GM23248 (cell line): ENCODE measurements around the gene RNF115. TPM values are rescaled to one million over a fixed set of nuclear protein-coding genes. Genes with fewer than 3 reads are reported as not detected.
A peak's percentile ranks its signal among the peaks of the same experiment; 100 is the strongest.

Experiments used
- DNase-seq: peaks from one replicate; pipeline ENCODE4 v3.0.0-alpha.2; 2015
- H2AFZ ChIP-seq: fragments of 200-600 bp; sonication (generic); 2 replicates; pipeline ENCODE4 v1.6.1; 2016; ENCODE audit warnings: antibody characterized with exemption
- H3F3A ChIP-seq: fragments of 200-600 bp; sonication (generic); 2 replicates; pipeline ENCODE4 v1.6.1; 2016; ENCODE audit warnings: mild to moderate bottlenecking, antibody characterized with exemption, mixed run types; ENCODE audit not compliant: insufficient read depth
- H3K27ac ChIP-seq: fragments of 200-600 bp; sonication (generic); 2 replicates; pipeline ENCODE4 v1.5.1; 2016; ENCODE audit warnings: mild to moderate bottlenecking
- H3K27me3 ChIP-seq: fragments of 200-600 bp; sonication (generic); replicated peaks from 2 replicates; pipeline ENCODE4 v1.6.1; 2016; ENCODE audit warnings: mild to moderate bottlenecking; ENCODE audit not compliant: insufficient read depth
- H3K36me3 ChIP-seq: fragments of 200-600 bp; sonication (generic); 2 replicates; pipeline ENCODE4 v1.6.1; 2016; ENCODE audit warnings: low read depth, mild to moderate bottlenecking
- H3K4me1 ChIP-seq: fragments of 200-600 bp; sonication (generic); 2 replicates; pipeline ENCODE4 v1.6.1; 2016; ENCODE audit warnings: mild to moderate bottlenecking; ENCODE audit not compliant: insufficient read depth
- H3K4me2 ChIP-seq: fragments of 200-600 bp; sonication (generic); one replicate; pipeline ENCODE4 v1.6.1; 2016; ENCODE audit warnings: mild to moderate bottlenecking; ENCODE audit not compliant: unreplicated experiment
- H3K4me3 ChIP-seq: fragments of 200-600 bp; sonication (generic); 2 replicates; pipeline ENCODE4 v1.5.1; 2016; ENCODE audit warnings: mild to moderate bottlenecking
- H3K79me2 ChIP-seq: fragments of 200-600 bp; sonication (generic); 2 replicates; pipeline ENCODE4 v1.6.1; 2016; ENCODE audit warnings: mild to moderate bottlenecking; ENCODE audit not compliant: insufficient read depth
- H3K9ac ChIP-seq: fragments of 200-600 bp; sonication (generic); 2 replicates; pipeline ENCODE4 v1.6.1; 2016; ENCODE audit warnings: mild to moderate bottlenecking
- H3K9me2 ChIP-seq: fragments of 200-600 bp; sonication (generic); 2 replicates; pipeline ENCODE4 v1.6.1; 2016; ENCODE audit warnings: mixed run types, mild to moderate bottlenecking, moderate library complexity; ENCODE audit not compliant: insufficient read depth
- H3K9me3 ChIP-seq: fragments of 200-600 bp; sonication (generic); one replicate; pipeline ENCODE4 v1.6.1; 2017; ENCODE audit warnings: low read depth
- H4K20me1 ChIP-seq: fragments of 200-600 bp; sonication (generic); 2 replicates; pipeline ENCODE4 v1.6.0; 2016; ENCODE audit not compliant: insufficient read depth
- EZH2 ChIP-seq: fragments of 200-600 bp; sonication (generic); IDR thresholded peaks from 2 replicates; pipeline ENCODE4 v1.6.1; 2018; ENCODE audit warnings: antibody characterized with exemption, mild to moderate bottlenecking; ENCODE audit not compliant: insufficient read depth, poor library complexity, severe bottlenecking
- EZH2phosphoT487 ChIP-seq: fragments of 200-600 bp; sonication (generic); IDR thresholded peaks from 2 replicates; pipeline ENCODE4 v1.6.1; 2018; ENCODE audit warnings: antibody characterized with exemption, moderate library complexity, mild to moderate bottlenecking, low read depth; ENCODE audit not compliant: insufficient read depth
- WGBS, 2 experiments: methylation state at CpG; one replicate each; pipeline ENCODE4 v1.1.6; 2015 to 2017; ENCODE audit warnings: low lambda C conversion rate in 2 of 2, low coverage in 1 of 2; ENCODE audit errors: missing lambda C conversion rate in 2 of 2; 5-methylcytosine and 5-hydroxymethylcytosine counted together
- in situ Hi-C: fragments of 300-500 bp; cut with MboI; formaldehyde crosslinking; loops from 2 replicates; pipeline ENCODE4 v1.15.0; 2020
- polyA plus RNA-seq: library from polyadenylated mRNA; unstranded; fragments of >200 nt; fragmentation: Nextera tagmentation; extraction: Ambion mirVana; gene quantifications from 2 replicates; pipeline ENCODE4 v1.2.1, GENCODE V29; 2016
- total RNA-seq: library from RNA; depleted of rRNA; stranded (reverse); fragments of >200 nt; shearing (Covaris generic); gene quantifications from 2 replicates; pipeline ENCODE4 v1.2.3, GENCODE V29; 2014

The RNF115 gene
- total and polyA plus RNA-seq, 2 experiments from 2014 or later, result 14.2 to 14.5 TPM

- no peak overlapping the region for H3K27ac ChIP-seq
- no peak overlapping the region for H3K4me3 ChIP-seq
- no peaks in the 10 kb centered on the region for H3K27me3 ChIP-seq
- no peaks in the 10 kb centered on the region for H3K36me3 ChIP-seq
- H3K9ac ChIP-seq, result no peak overlapping the region
- H3F3A ChIP-seq, result no peaks in the 10 kb centered on the region
- H3K9me3 ChIP-seq, result no peaks in the 10 kb centered on the region
- no peaks in the 10 kb centered on the region for H4K20me1 ChIP-seq
- TF ChIP-seq EZH2phosphoT487 (no peak), EZH2 (no peak)
- H3K9me2 ChIP-seq, result no peaks in the 10 kb centered on the region
- peaks cover under 1% of the 10 kb centered on the region for H3K79me2 ChIP-seq
- 52 to 59% methylated on average over 5 of the region's 5 CpGs for WGBS, 2 experiments
- no peaks in the 10 kb centered on the region for H3K4me1 ChIP-seq
- no peak overlapping the region for H2AFZ ChIP-seq
- DNase-seq, result no peak
- in situ Hi-C loops, result no loop called here
- no peak overlapping the region for H3K4me2 ChIP-seq
Measured at GRCh38 chr1:145863282-145864018, 39.6 kb upstream of the RNF115 start.

- Histone ChIP-seq H3K4me1 (peaks cover 11% of the 10 kb centered on the region; the same call in 1 of the 2 replicates), H3K36me3 (peaks cover 15% of the 10 kb centered on the region), H3K4me3 (peak overlapping the region; percentile 96), H3K9ac (peak overlapping the region; percentile 86), H3K27ac (peak overlapping the region; percentile 77), H3F3A (no peaks in the 10 kb centered on the region), H3K4me2 (peak overlapping the region; percentile 79), H3K79me2 (peaks cover 26% of the 10 kb centered on the region), H4K20me1 (no peaks in the 10 kb centered on the region), H3K9me2 (no peaks in the 10 kb centered on the region), H3K27me3 (no peaks in the 10 kb centered on the region), H3K9me3 (no peaks in the 10 kb centered on the region), H2AFZ (peak overlapping the region; percentile 89)
- peak; percentile 97 for DNase-seq
- in situ Hi-C loops, result loop anchor here (10.0 kb wide), 1 partner anchor 105 kb away; no protein-coding TSS in a partner anchor
- 1% methylated on average over 33 to 38 of the region's 41 CpGs for WGBS, 2 experiments
- TF ChIP-seq EZH2, result no peak
- no peak for TF ChIP-seq EZH2phosphoT487
Measured at GRCh38 chr1:145859491-145860023, 35.7 kb upstream of the RNF115 start.

DNA sequence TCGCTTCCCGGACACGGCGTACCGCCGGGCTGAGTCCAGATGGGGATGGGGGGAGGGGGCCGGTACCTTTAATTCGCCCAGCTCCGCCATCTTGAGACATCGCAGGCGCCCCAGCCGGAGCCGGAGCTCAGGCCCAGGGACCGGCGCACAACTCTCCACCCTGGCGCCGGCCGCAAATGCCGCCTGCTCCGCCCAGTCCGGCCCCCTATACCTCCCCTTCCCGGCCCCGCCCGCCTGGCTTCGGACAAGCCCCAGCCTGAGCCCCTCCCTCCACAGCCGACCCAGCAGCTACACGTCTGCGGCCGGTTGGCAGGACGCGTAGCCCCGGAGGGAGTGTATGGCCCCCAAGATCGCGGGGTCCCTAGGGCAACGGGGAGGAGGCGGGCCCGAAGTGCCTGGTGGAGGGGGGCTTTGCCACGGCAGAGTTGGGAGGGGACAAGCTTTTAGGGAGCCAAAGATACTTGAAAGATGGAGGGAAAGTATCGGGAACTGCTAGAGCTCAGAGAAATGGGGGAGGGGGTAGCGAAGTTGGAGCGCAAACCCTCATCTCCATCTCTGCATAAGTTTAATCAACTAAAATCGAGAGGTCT lies 35.1 kb upstream of the RNF115 start, which contains the start of gene PIAS3:
PIAS3 (minus strand) TSS at position 181 of the 590 bp plus-strand sequence; CDS start at position 90, 91 bp downstream.
- peak within 1 kb of the TSS; percentile 96 for H3K4me3 ChIP-seq
- H3F3A ChIP-seq, result no peaks in the 10 kb centered on the region
- no peaks in the 10 kb centered on the region for H4K20me1 ChIP-seq
- H3K9me3 ChIP-seq, result no peaks in the 10 kb centered on the region
- peaks cover 26% of the 10 kb centered on the region for H3K79me2 ChIP-seq
- TF ChIP-seq EZH2phosphoT487 (no peak), EZH2 (no peak)
- WGBS, 2 experiments, result 0 to 1% methylated on average over 29 to 42 of the region's 42 CpGs
- no peaks in the 10 kb centered on the region for H3K27me3 ChIP-seq
- in situ Hi-C loops, result loop anchor here (10.0 kb wide), 1 partner anchor 104 kb away; no protein-coding TSS in a partner anchor
- peak within 1 kb of the TSS; percentile 77 for H3K27ac ChIP-seq
- peak within 1 kb of the TSS; percentile 89 for H2AFZ ChIP-seq
- peak within 1 kb of the TSS; percentile 86 for H3K9ac ChIP-seq
- H3K4me1 ChIP-seq, result peaks cover 11% of the 10 kb centered on the region; the same call in 1 of the 2 replicates
- DNase-seq, result peak; percentile 99
- H3K36me3 ChIP-seq, result peaks cover 20% of the 10 kb centered on the region
- no peaks in the 10 kb centered on the region for H3K9me2 ChIP-seq
- peak within 1 kb of the TSS; percentile 85 for H3K4me2 ChIP-seq

- Histone ChIP-seq H3F3A (no peaks in the 10 kb centered on the region), H3K27ac (peak overlapping the region; percentile 77), H3K9ac (peak overlapping the region; percentile 86), H3K9me2 (no peaks in the 10 kb centered on the region), H3K4me3 (peak overlapping the region; percentile 96), H3K4me2 (peak overlapping the region; percentile 85), H3K79me2 (peaks cover 26% of the 10 kb centered on the region), H3K9me3 (no peaks in the 10 kb centered on the region), H4K20me1 (no peaks in the 10 kb centered on the region), H3K4me1 (peaks cover 11% of the 10 kb centered on the region; the same call in 1 of the 2 replicates), H3K27me3 (no peaks in the 10 kb centered on the region), H2AFZ (peak overlapping the region; percentile 89), H3K36me3 (peaks cover 20% of the 10 kb centered on the region)
- in situ Hi-C loops, result loop anchor here (10.0 kb wide), 1 partner anchor 104 kb away; no protein-coding TSS in a partner anchor
- TF ChIP-seq EZH2phosphoT487 (no peak), EZH2 (no peak)
- 3% methylated on average over 13 to 35 of the region's 35 CpGs for WGBS, 2 experiments
- peak; percentile 81 for DNase-seq
Measured at GRCh38 chr1:145858238-145858900, 34.5 kb upstream of the RNF115 start.
